Middle frontal gyrus (tissue), 1 donor: ENCODE results near the gene MCTP1.
"Not testable (repeated sequence)": the region's sequence is repeated elsewhere in the genome, so short reads cannot be mapped to it uniquely, and the experiment has no call there.

ENCODE experiments used
- DNase-seq: peaks from one replicate; pipeline ENCODE4 v3.0.0-alpha.2; 2015; ENCODE audit warnings: low spot score; ENCODE audit errors: extremely low spot score

The MCTP1 gene

DNA sequence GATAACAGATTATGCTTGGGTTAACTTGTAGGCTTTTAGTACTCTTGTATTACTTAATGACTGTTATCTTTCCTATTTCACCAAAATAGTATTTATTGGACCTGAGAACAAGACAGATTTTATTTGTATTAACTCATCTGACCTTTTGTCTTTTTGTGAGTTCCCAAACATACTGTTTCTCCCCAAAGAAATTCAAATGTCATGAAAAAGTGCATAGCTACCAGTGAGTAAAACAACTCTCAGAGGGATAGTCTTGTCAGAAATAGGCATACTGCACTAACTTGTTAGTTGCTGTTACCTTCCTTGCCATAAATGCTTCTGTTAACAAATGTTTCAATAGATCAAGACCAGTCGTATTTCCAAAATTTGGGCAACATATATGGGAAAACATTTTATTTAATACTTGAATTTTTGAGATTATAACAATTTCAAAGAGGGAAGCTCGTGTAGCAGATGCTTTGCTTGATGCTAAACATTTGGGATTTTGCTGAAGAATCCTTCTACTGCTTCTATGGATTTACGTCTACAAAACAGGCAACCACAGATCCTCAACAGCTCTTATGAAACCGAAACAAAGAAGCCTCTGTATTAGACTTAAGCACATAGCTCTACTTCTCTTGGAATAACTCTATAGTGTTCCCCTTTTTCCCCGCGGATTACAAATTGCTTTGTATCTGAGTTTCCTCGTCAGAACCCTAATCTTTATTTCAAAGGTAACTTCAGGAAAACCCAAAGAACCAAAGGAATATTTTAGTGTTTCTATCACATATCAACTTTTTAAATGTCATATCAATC lies 248.8 kb downstream of the MCTP1 start:
- DNase-seq, result no peak

DNA sequence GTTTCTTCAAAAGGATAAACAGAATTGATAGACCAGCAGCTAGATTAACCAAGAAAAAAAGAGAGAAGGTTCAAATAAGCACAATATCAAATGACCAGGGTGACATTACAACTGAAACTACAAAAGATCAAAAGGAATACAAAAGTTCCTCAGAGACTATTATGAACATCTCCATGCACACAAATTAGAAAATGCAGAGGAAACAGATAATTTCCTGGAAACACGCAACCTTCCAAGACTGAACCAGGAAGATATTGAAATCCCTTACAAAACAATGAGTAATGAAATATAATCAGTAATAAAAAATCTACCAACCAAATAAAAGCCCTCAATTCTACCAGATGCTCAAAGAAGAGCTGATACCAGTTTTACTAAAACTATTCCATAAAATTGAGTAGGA lies 252.1 kb downstream of the MCTP1 start:
- no peak for DNase-seq

DNA sequence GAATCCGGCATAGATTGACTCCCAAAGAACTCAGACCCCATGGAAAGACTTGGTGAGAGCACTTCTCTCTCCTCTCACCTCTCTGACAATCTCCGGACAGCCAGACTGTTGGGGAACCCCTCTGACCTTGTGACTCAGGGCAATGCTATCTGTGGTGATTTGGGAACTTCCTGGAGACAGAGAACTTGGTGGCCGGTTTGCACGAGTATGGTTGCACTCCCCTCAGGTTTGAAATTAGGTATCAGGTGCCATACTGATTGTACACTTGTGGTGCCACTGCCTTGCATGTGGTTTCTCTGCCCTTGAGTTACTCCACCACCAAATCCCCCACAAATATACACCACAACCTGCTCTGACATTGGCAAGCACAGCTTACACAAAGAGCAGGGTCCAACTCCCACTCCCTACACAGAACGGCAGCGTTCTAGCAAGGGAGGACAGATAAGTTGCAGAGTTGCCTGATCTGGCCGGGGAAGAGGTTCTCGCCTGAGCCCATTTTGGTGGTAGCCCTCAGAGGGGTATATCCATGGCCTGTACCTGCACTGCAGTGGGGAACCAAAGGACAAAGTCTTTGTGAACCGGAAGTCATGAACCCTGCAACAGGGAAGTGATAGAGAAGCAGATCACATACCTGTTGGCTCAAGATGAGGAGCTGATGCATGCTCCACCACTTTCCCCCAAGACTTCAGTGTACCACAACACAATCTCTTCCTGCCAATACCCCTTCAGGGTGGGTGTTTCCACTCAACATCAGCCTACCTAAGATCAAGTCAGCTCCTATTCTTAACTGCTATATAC lies 255.1 kb downstream of the MCTP1 start:
- DNase-seq, result no peak

DNA sequence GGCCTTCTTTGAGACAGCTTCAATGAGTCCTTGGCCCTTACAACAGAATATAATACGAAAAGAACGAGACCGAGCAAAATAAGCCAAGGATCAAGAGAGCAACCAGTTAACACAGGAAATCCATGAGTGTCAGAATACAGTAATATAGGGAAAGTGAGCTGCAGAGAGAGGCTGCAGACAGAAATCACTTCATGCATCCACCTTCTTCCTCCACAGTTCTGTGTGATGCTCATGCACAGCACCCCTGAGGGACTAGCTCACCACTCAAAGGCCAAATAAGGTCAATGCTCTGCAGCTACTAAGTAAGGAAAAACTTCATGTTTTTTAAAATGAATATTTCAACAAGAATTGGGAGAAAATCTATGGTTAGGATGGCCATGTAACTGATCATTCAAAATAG lies 257.1 kb downstream of the MCTP1 start:
- no peak for DNase-seq

DNA sequence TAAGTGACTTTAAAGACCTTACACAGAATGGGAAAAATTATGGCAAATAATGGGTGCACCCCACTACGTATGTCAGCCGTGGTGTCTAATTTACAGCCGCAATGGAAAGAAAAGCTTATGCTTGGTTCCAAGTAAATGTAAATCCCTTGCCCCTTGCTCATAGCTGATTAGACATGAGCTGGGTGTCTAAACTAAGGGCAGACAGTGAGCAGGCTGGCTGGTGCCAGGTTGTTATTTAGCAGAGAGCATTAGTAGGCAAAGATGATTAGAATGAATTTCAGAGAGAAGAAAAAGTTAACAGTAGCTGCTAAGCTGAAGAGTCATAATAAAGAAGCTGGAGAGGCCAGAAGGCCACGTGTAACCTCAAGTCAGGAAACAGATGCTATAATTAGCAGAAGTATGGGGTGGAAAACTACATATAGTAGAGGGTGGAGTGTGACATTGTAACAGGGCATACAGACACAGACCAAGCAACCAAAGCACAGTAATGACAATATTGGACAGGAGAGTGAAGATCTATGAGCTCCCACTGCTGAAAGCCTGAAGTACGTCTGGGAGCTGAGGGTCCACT lies 257.7 kb downstream of the MCTP1 start:
- no peak for DNase-seq

DNA sequence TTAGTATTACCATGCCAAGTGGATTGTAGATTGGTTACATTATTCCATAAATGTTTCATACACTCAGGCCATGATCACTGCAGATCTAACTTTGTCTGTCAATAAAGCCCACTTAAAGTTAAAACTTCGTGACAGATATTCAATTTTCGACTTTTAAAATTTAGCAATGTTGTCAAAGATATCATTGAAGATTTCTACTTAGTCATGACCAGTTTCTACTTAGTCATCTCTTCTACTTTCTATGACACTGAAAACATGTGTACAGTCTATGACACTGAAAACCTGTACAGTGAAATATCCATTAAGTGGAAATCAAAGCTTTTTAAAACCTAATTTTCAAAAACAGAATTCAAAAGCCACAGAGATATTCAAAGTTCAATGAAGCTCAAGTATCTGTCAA lies 258.2 kb downstream of the MCTP1 start:
- no peak for DNase-seq

DNA sequence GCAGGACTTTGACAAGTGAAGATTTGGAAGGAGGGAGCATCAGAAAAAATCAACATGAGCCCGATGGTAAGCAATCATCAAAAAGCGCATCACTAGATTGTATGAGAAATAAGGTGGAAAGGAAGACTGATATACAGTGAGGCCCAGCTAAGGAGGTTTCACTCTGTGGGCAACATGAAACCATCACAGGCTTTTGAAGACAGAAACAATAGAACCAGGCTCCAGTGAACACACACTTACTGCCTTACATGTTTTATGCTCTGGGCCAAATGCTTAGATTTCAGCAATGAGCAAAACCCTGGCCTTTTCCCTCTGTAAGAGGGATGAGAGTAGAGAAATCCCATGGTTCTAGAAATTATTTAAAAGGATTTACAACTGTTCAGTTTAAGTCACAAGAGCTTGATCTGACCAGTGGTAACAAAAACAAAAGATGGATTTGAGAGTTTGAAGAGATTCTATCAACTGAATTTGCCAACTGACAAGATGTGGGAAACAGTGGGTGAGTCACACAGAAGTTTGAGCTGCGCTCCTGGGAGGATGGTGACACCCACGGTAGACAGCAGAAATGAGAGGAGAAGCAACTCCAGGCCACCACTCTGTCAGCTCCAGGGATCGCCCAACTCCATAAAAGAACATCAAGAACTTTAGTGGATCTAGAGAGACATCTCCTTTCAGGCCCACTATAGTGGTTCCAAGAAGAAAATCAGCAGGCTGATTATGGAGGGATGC lies 261.8 kb downstream of the MCTP1 start:
- DNase-seq, result no peak

DNA sequence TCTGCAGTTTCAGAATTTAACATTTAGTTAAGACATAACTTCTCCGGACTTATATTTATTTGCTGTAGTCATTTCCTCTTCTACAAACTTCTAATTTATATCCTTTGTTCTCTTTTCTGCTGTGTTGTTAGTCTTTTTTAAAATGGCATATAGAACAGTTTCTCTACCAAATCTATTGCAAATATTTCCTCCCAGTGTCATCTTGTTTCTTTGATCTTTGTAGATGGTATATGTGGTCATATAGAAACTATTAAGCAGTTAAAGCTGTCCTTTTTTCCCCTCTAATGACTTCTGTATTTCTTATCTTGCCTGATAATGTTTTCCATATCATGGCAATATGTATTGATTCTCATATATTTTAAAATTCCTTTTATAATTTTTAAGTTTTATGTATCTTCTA lies 264.5 kb downstream of the MCTP1 start:
- no peak for DNase-seq

DNA sequence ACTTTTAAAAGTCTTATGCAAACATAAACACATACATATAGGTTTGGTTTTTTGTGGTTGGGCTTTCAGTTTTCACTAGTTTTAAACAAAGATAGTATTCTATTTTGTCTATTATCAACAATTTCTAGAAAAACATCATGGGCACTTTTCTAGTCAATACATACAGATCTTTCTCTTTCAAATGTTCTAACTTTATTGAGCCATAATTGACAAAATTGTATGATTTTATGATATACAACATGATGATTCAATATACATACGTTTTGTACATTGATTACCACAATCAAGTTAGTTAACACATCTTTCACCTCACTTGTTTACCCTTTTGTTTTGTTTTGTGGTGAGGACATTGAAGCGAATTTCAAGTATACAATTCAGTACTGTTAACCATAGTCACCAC lies 265.9 kb downstream of the MCTP1 start:
- DNase-seq, result no peak

DNA sequence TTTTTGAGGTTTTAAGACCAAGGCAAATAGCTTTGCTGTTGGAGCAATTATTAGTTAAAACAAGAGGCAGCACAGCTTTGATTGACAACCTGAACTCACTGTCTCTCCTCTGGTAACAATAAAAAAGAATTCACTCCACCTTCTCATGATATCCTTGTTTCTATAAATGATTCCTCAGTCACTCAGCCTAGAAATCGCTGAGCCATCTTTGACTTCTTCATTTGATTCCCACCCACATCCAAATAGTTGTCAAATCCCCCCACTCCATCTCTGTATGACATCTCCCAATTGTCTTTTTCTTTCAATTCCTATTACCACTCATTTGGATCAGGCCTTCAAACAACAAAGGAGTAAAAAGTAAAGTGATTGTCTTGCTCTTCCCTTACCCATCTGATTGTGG lies 266.4 kb downstream of the MCTP1 start:
- DNase-seq, result no peak

DNA sequence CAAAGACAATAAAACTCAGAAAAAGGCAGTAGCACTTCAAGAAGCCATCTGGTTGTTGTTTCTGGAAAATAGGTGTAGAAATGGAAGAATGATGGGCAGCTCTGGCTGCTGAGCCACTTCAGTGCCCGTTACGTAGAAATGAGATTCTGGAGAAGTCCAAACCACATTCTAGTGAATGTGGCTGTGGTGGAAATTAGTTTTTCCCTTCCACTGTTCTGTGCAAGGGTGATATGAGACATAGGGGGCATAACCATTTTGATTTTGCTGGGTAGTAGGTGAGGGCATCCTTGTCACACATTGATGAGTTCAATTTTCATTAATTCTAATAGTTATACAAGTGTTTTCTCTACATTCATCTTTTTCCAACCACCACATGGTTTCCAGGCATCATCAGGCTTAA lies 275.1 kb downstream of the MCTP1 start:
- DNase-seq, result no peak

DNA sequence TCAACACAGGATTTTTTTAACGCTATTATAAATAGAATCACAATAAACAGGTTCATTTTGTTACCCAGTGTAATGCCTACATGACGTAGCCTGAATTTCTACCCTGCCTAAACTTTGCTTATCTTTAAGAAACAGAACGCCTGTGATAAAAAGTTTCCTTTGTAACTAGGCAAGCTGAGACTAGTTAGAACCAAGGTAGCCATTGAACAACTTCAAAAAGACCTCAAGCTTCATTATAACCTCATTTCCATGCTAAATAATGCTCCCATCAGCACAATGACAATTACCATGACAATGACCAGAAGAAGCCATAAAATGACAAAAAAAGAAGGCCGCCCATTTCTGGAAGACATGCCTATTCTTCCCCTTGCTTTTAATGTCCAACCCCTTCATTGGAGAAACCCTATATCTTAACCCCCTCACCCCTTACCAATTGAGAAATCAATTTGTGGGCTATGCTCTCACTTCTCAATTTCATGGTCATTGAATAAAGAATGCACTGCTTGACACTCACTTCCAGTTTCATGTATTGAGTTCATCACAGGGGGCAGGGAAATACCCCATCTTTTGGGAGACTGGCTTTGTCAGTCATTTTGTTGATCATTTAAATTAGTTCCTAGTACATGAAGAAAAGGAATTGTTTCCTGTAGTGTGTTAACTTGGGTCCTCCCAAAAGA lies 276.8 kb downstream of the MCTP1 start:
- no peak for DNase-seq

DNA sequence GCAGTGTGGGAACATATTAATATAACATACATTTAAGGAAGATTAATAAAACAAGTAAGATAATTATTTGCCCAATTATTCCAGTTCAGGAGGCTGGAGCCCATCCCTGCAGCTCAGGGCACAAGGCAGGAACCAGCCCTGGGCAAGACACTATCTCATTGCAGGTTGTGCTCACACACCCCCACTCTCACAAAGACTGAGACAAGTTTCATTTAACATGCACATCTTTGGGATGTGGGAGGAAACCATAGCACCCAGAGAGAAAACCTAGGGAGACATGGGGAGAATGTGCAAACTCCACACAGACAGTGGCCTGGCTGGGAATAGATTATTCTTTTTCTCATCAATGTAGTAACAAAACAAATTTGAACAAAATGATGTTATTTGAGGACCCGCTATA lies 279.1 kb downstream of the MCTP1 start:
- DNase-seq, result no peak

DNA sequence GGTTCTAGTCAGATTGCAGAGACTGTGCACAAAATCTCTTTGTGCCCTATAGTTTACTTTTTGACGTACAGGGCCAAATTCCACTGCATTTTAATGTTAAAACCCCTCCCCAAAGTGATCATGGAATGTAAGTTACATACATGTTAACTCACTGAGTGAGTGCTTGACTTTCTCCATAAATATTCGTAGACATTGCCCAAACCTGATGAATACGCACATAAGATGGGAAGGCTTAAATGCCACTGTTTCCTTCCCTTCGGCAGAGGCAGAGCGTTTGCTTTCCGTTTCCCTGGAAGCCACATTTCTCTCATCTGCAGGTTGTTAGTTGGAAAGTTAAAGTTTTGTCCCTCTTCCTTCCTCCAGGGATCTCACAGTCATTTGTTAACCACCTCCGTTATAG lies 286.2 kb downstream of the MCTP1 start:
- DNase-seq, result no peak

DNA sequence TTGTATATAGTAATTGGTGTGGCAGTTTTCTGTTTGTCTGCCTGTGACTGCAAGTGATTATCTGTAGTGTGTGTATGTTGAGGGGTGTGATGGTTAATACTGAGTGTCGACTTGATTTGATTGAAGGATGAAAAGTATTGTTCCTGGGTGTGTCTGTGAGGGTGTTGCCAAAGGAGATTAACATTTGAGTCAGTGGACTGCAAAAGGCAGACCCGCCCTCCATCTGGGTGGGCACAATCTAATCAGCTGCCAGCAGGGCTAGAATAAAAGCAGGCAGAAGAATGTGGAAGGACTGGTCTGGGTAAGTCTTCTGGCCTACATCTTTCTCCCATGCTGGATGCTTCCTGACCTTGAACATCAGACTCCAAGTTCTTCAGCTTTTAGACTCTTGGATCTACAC lies 290.4 kb downstream of the MCTP1 start:
- not testable (repeated sequence) for DNase-seq

DNA sequence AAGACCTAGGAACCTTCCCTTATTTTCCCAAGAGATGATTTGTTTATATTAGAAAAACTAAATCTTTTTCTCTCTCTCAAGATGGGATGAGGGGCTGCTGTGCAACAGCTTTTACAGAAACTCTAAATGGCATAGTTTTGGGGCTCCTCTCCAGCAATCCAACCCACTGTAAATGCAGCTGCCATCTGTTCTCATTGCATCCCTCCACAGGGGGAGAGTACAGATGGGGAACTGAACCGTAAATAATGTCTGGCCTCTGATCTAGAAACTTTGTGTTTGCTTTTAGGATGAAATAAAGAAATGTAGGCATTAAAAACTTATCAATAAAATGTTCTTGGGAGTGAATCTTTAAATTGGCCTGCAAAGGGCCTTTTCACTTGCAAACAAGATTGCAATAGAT lies 291.4 kb downstream of the MCTP1 start:
- DNase-seq, result no peak

DNA sequence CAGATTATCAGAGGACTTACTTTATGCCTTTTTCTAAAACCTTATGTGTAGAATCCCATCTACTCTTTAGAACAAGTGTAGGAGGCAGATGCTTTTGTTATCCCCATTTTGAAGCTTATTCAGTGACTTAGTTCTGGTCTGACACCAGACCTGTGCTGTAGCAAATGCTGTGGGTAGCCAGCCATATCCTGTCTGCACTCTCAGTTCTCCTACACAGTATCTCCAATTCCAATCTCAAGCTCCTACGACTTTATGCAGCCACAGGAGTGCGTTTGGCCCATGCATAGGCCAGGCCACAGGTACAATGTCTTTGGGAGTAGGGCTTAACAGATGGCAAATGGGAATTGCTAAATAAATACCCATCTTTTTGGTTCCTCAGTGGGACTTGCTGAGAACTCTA lies 292.6 kb downstream of the MCTP1 start:
- DNase-seq, result no peak

DNA sequence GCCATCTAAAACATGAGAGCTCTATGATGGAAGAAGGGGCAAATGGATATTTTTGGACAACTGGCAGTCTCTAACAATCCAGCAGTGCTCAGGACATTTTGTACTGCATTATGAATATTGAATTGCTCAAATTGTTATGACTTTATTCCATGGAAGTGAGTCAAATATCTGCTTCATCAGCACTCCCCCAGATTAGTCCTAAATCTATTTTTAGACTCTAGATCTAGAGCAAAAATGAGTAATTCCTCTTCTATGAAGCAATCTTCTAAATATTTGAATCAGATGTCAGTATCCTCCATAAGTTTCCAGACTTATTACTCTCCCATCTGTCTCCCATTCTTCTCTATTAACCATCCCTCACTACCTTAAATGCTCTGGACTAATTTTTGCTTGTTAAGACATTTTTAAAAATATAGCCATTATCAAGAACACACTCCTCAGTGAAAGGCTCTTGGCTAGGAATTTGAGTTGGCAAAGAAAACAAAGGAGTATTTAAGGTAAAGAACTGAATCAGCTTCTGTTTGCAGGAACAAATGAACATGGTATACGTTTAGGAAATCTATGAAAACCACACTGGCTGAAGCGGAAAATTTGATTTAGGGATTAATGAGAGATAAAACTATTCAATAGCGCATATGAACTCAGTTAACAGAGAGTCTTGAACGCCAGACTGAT lies 300.9 kb downstream of the MCTP1 start:
- no peak for DNase-seq

DNA sequence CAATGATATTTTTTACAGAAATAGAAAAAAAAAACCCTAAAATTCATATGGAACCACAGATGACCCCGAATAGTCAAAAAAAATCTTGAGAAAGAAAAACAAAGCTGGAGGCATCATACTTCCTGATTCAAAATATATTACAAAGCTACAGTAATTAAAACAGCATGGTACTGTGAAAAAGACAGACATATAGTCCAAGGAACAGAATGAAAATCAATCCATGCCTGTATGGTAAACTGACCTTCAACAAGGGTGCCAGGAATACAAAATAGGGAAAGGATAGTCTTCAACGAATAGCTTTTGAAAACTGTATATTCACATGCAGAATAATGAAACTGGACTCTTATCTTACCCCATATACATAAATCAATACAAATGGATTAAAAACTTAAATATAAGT lies 307.5 kb downstream of the MCTP1 start:
- DNase-seq, result no peak

DNA sequence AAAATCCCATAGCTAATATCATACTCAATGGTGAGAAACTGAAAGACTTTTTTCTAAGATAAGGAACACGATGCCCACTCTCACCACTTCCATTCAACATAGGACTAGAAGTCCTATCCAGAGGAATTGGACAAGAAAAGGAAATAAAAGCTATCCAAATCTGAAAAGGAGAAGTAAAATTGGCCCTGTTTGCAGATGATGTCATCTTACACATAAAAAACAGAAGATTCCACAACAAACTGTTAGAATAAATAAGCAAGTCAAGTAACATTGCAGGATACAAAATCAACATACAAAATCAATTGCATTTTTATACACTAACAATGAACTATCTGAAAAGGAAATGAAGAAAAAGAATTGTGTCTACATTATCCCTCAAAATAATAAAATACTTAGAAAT lies 308.0 kb downstream of the MCTP1 start:
- DNase-seq, result no peak

DNA sequence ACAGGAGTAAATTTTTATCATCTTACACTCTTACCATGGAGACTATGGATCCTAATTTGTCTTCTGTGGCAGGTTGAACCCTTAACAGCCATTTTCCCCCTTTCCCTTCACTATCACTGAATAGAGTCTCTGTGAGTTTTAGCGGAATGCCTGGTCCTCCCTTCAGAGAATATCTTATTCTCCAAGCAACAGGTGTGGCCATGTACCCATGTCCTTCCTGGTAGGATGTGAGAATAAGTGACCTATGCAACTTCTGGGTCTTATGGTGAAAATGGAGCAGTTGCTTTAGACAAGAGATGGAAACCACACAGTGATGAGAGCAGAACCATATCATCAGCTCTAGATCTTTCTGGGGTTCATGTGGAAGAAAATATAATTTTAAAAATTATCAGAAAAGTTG lies 312.6 kb downstream of the MCTP1 start:
- DNase-seq, result no peak
